ENCODE data around the gene GRIP2.

- TF ChIP-seq ZFP3 (CRISPR knock-in tag; IDR thresholded peaks at IDR 0.05) (no peak), ISL1 (CRISPR knock-in tag; IDR thresholded peaks at IDR 0.05) (no peak), TSHZ2 (CRISPR knock-in tag; IDR thresholded peaks at IDR 0.05) (no peak), PATZ1 (CRISPR knock-in tag; IDR thresholded peaks at IDR 0.05; ENCODE audit: borderline replicate concordance) (no peak), CSDC2 (CRISPR knock-in tag; IDR thresholded peaks at IDR 0.05) (no peak), ARNTL (CRISPR knock-in tag; IDR thresholded peaks at IDR 0.05; ENCODE audit: borderline replicate concordance, low read depth) (no peak)
Measured at GRCh38 chr3:14543446-14543845, 3.3 kb upstream of the GRIP2 start.
